B cell (primary cell): ENCODE data around the gene ARHGAP45. TPM values are rescaled to one million over a fixed set of nuclear protein-coding genes. Genes with fewer than 3 reads are reported as not detected.

Source experiments
- ATAC-seq: fragments of 200-7000 bp; cut with Tn5 transposase; one replicate; pipeline ENCODE4 v1.10.0; 2021; ENCODE audit warnings: low read depth, mild to moderate bottlenecking, moderate number of reproducible peaks, moderate library complexity
- CTCF ChIA-PET: fragments of 350-600 bp; sonication (Branson Sonifier 250); formaldehyde crosslinking; loops from one replicate; lab custom pipeline; 2021; ENCODE audit warnings: antibody characterized with exemption, inconsistent platforms; lab: Charles Lee
- POLR2A ChIA-PET: fragments of 350-600 bp; sonication (Branson Sonifier 250); formaldehyde crosslinking; loops from one replicate; lab custom pipeline; 2021; ENCODE audit warnings: antibody characterized with exemption; lab: Charles Lee
- DNase-seq: peaks from one replicate; pipeline ENCODE4 v3.0.0; 2013
- H2AFZ ChIP-seq: 2 replicates; pipeline ENCODE4 v1.6.1; 2012; ENCODE audit warnings: mild to moderate bottlenecking, low read depth, low read length; ENCODE audit not compliant: insufficient read depth, poor library complexity, severe bottlenecking
- H3K27ac ChIP-seq, 2 donors: 1 replicate in 1 of 2; 2 replicates in 1 of 2; pipeline ENCODE4 v1.5.1; 2012 to 2013; ENCODE audit warnings: low read length in 2 of 2, mild to moderate bottlenecking in 2 of 2, moderate library complexity in 1 of 2
- H3K27me3 ChIP-seq, 4 experiments: fragments of 200-600 bp in 1 of 4; sonication (generic) in 1 of 4; replicated peaks in 1 of 4; 1 replicate in 2 of 4; 2 replicates in 2 of 4; pipeline versions ENCODE4 v1.6.1 to v1.7.0; 2013 to 2016; ENCODE audit warnings: low read length in 3 of 4, mild to moderate bottlenecking in 2 of 4, mixed read lengths in 1 of 4, moderate library complexity in 1 of 4; ENCODE audit not compliant: insufficient read depth in 4 of 4, control insufficient read depth in 3 of 4; ENCODE audit errors: control extremely low read depth in 1 of 4
- H3K36me3 ChIP-seq, 2 experiments: replicated peaks in 1 of 2; 1 replicate in 1 of 2; 2 replicates in 1 of 2; pipeline versions ENCODE4 v1.6.1 to v1.7.1; 2013; ENCODE audit warnings: low read length in 1 of 2; ENCODE audit not compliant: insufficient read depth in 2 of 2, control insufficient read depth in 1 of 2; ENCODE audit errors: control extremely low read depth in 1 of 2, extremely low read depth in 1 of 2
- H3K4me1 ChIP-seq, 2 donors: fragments of 200-600 bp in 1 of 2; sonication (generic) in 1 of 2; 1 replicate in 1 of 2; 2 replicates in 1 of 2; pipeline versions ENCODE4 v1.5.1 to v1.6.1; 2013 to 2017; ENCODE audit warnings: low read length in 2 of 2; ENCODE audit not compliant: control insufficient read depth in 2 of 2, insufficient read depth in 2 of 2
- H3K4me2 ChIP-seq: replicated peaks from 2 replicates; pipeline ENCODE3; 2012; ENCODE audit warnings: mild to moderate bottlenecking, low read depth, low read length; ENCODE audit not compliant: poor library complexity, severe bottlenecking
- H3K4me3 ChIP-seq, 5 experiments: fragments of 200-600 bp in 1 of 5; sonication (generic) in 1 of 5; 1 replicate in 3 of 5; 2 replicates in 2 of 5; pipeline versions ENCODE4 v1.5.1 to v1.7.0; 2011 to 2016; ENCODE audit warnings: low read length in 4 of 5, mild to moderate bottlenecking in 4 of 5, low read depth in 2 of 5, control low read depth in 1 of 5, moderate library complexity in 1 of 5; ENCODE audit not compliant: insufficient read depth in 1 of 5; ENCODE audit errors: control extremely low read depth in 1 of 5, extremely low read depth in 1 of 5
- H3K79me2 ChIP-seq: fragments of 200-600 bp; sonication (generic); one replicate; pipeline ENCODE4 v1.6.0; 2016; ENCODE audit warnings: low read length; ENCODE audit not compliant: control insufficient read depth, insufficient read depth
- H3K9ac ChIP-seq: fragments of 200-600 bp; sonication (generic); 2 replicates; pipeline ENCODE4 v1.6.1; 2017; ENCODE audit warnings: mild to moderate bottlenecking, low read length, moderate library complexity
- H3K9me3 ChIP-seq, 3 donors: one replicate each; pipeline versions ENCODE4 v1.6.1 to v1.7.1; 2013; ENCODE audit warnings: low read length in 2 of 3; ENCODE audit not compliant: control insufficient read depth in 2 of 3, insufficient read depth in 1 of 3; ENCODE audit errors: control extremely low read depth in 1 of 3
- H4K20me1 ChIP-seq: 2 replicates; pipeline ENCODE4 v1.6.0; 2012; ENCODE audit warnings: mild to moderate bottlenecking, low read length; ENCODE audit not compliant: insufficient read depth, control insufficient read depth, poor library complexity, severe bottlenecking
- H3K27ac Mint-ChIP-seq: one replicate; pipeline ENCODE4 v1.8.0; 2021; ENCODE audit warnings: mixed read lengths
- H3K27me3 Mint-ChIP-seq: one replicate; pipeline ENCODE4 v1.8.0; 2021; ENCODE audit warnings: mixed read lengths
- H3K4me1 Mint-ChIP-seq: one replicate; pipeline ENCODE4 v1.8.0; 2021; ENCODE audit warnings: mixed read lengths
- H3K4me3 Mint-ChIP-seq: one replicate; pipeline ENCODE4 v1.8.0; 2021; ENCODE audit warnings: mixed read lengths
- H3K9me3 Mint-ChIP-seq: one replicate; pipeline ENCODE4 v1.8.0; 2022; ENCODE audit warnings: mixed read lengths; ENCODE audit not compliant: insufficient read depth
- CTCF ChIP-seq: fragments of 200-600 bp; IDR thresholded peaks from one replicate; pipeline ENCODE4 v1.8.0; 2022; ENCODE audit warnings: antibody characterized with exemption, mild to moderate bottlenecking
- EZH2 ChIP-seq: IDR thresholded peaks from 2 replicates; pipeline ENCODE4 v1.6.1; 2012; ENCODE audit warnings: borderline replicate concordance, low read depth, mild to moderate bottlenecking, moderate library complexity, low read length; ENCODE audit not compliant: insufficient read depth, poor library complexity, severe bottlenecking
- WGBS: methylation state at CpG from one replicate; pipeline ENCODE4 v1.1.5; 2013; ENCODE audit warnings: missing lambda C conversion rate; ENCODE audit not compliant: insufficient coverage; 5-methylcytosine and 5-hydroxymethylcytosine counted together
- intact Hi-C: fragments of 100-400 bp; cut with micrococcal nuclease; formaldehyde crosslinking; loops from one replicate; pipeline ENCODE4 v1.10.0; 2022
- polyA plus RNA-seq: library from polyadenylated mRNA; depleted of rRNA; stranded (reverse); fragments of >200 nt; gene quantifications from 2 replicates; pipeline ENCODE4 v1.2.3, GENCODE V29; 2012
- total RNA-seq, 2 donors: library from RNA; stranded (reverse); fragments of 120-200 nt in 1 of 2; gene quantifications; 1 replicate in 1 of 2; 2 replicates in 1 of 2; pipeline versions ENCODE4 v1.2.3 to v1.2.4, GENCODE V29; 2013 to 2022

ARHGAP45 gene
- total and polyA plus RNA-seq, 2 donors (not counting 1 experiment from before 2014, with no cell fraction given), result 488 to 490 TPM

GRCh38 chr19:1032264-1032867 is 34.6 kb upstream of the ARHGAP45 start:
- WGBS, result 90% methylated on average over 18 of the region's 20 CpGs
- H3K9ac ChIP-seq, result no peak overlapping the region
- no peaks in the 10 kb centered on the region for H3K27me3 ChIP-seq
- H3K4me1 Mint-ChIP-seq, result peaks cover 34% of the 10 kb centered on the region
- ATAC-seq, result no peak
- no peak overlapping the region for H3K27ac ChIP-seq
- H3K4me2 ChIP-seq, result no peak overlapping the region
- H3K27me3 Mint-ChIP-seq, result no peaks in the 10 kb centered on the region
- peaks cover 0 to 54% of the 10 kb centered on the region in 2 experiments for H3K36me3 ChIP-seq
- intact Hi-C loops, result no loop called here
- H3K4me3 ChIP-seq, result no peak overlapping the region
- peaks cover 73% of the 10 kb centered on the region for H4K20me1 ChIP-seq
- POLR2A ChIA-PET, result interaction anchor here (0.7 to 0.9 kb wide), 4 partner anchors 16 to 372 kb away, joined by 4 to 7 read pairs (median 6); no protein-coding TSS in a partner anchor
- TF ChIP-seq CTCF (no peak), EZH2 (no peak)
- CTCF ChIA-PET, result interaction anchor here (0.7 to 1.2 kb wide), 2 partner anchors 34 to 39 kb away, joined by 3 to 4 read pairs; partner anchors contain the start of gene ARHGAP45
- H2AFZ ChIP-seq, result no peak overlapping the region
- H3K4me3 Mint-ChIP-seq, result no peak overlapping the region
- H3K79me2 ChIP-seq, result peaks cover 51% of the 10 kb centered on the region
- no peak overlapping the region for H3K27ac Mint-ChIP-seq
- DNase-seq, result no peak
- H3K9me3 Mint-ChIP-seq, result no peaks in the 10 kb centered on the region
- H3K9me3 ChIP-seq, result no peaks in the 10 kb centered on the region
- peaks cover 23 to 46% of the 10 kb centered on the region in 2 donors for H3K4me1 ChIP-seq

DNA sequence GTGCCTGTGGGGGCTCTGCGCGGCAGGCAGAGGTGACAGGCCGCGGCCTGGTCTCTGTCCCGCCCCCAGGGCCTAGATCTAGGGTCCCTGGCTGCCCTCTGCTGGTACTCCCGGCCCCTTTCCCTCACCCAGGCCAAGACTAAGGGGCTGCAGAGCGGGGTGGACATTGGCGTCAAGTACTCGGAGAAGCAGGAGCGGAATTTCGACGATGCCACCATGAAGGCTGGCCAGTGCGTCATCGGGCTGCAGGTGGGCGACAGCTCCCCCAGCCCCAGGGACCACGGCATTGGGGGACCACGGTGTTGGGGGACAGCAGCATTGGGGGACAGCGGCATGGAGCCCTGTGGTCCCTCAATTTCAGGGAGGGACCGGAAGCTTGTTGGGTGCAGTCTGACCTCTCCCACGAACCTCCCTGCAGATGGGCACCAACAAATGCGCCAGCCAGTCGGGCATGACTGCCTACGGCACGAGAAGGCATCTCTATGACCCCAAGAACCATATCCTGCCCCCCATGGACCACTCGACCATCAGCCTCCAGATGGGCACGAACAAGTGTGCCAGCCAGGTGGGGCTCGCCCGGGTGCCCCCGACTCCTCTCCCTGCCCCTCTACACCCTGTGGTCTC is 30.9 kb upstream of the ARHGAP45 start:
- Histone ChIP-seq H3K4me2 (peak overlapping the region; percentile 17), H3K4me3 (no peak overlapping the region), H3K9ac (no peak overlapping the region), H3K79me2 (peaks cover 28% of the 10 kb centered on the region), H3K4me1 (peaks cover 30 to 55% of the 10 kb centered on the region in 2 donors), H3K27ac (no peak overlapping the region), H2AFZ (no peak overlapping the region), H4K20me1 (peaks cover 50% of the 10 kb centered on the region), H3K36me3 (peaks cover 0 to 42% of the 10 kb centered on the region in 2 experiments), H3K9me3 (no peaks in the 10 kb centered on the region), H3K27me3 (no peaks in the 10 kb centered on the region)
- no peak for ATAC-seq
- no peaks in the 10 kb centered on the region for H3K27me3 Mint-ChIP-seq
- H3K9me3 Mint-ChIP-seq, result no peaks in the 10 kb centered on the region
- ChIA-PET CTCF (interaction anchor here (1.2 to 4.5 kb wide), 4 partner anchors 9 to 30 kb away, joined by 4 to 35 read pairs (median 18); partner anchors contain the start of genes ARHGAP45, CNN2 and RNU6-2), POLR2A (interaction anchor here (1.6 to 6.8 kb wide), 3 partner anchors 8 to 52 kb away, joined by 4 to 91 read pairs (median 11); partner anchors contain the start of gene CNN2)
- no peak for TF ChIP-seq CTCF
- TF ChIP-seq EZH2, result no peak
- peaks cover 49% of the 10 kb centered on the region for H3K4me1 Mint-ChIP-seq
- 80% methylated on average over 28 of the region's 29 CpGs for WGBS
- H3K27ac Mint-ChIP-seq, result peak overlapping the region; percentile 99
- H3K4me3 Mint-ChIP-seq, result no peak overlapping the region
- intact Hi-C loops, result no loop called here
- DNase-seq, result no peak
